Activated naive CD8-positive, alpha-beta T cell treated with anti-CD3 and anti-CD28 coated beads, Interleukin-2, amount 50 U/mL, for 24 hours (primary cell): ENCODE data around the gene APOBEC2.
"Not testable (repeated sequence)": the region's sequence is repeated elsewhere in the genome, so short reads cannot be mapped to it uniquely, and the experiment has no call there.

ENCODE experiments used
- ATAC-seq: fragments of 150-1000 bp; cut with Tn5 transposase; one replicate; pipeline ENCODE4 v1.10.0; 2021
- DNase-seq: peaks from one replicate; pipeline ENCODE4 v3.0.0; 2021
- H3K27ac Mint-ChIP-seq: one replicate; pipeline ENCODE4 v1.8.0; 2021; ENCODE audit warnings: mild to moderate bottlenecking, mixed read lengths
- H3K27me3 Mint-ChIP-seq: one replicate; pipeline ENCODE4 v1.8.0; 2021; ENCODE audit warnings: mixed read lengths
- H3K36me3 Mint-ChIP-seq: one replicate; pipeline ENCODE4 v1.8.0; 2021; ENCODE audit warnings: low read depth, mixed read lengths
- H3K4me1 Mint-ChIP-seq: one replicate; pipeline ENCODE4 v1.8.0; 2021; ENCODE audit warnings: mixed read lengths
- H3K4me3 Mint-ChIP-seq: one replicate; pipeline ENCODE4 v1.8.0; 2021; ENCODE audit warnings: mild to moderate bottlenecking, moderate library complexity, mixed read lengths
- H3K9me3 Mint-ChIP-seq: one replicate; pipeline ENCODE4 v1.8.0; 2021; ENCODE audit warnings: mixed read lengths

Gene APOBEC2

GRCh38 chr6:41053041-41053440 is at the start of gene APOBEC2:
APOBEC2 (plus strand) TSS chr6:41053202; CDS start chr6:41053348, 146 bp downstream.
- DNase-seq, result no peak
- Mint-ChIP-seq H3K27ac (peak within 1 kb of the TSS; percentile 70), H3K27me3 (no peaks in the 10 kb centered on the region), H3K4me1 (peaks cover 15% of the 10 kb centered on the region), H3K9me3 (no peaks in the 10 kb centered on the region), H3K36me3 (peaks cover 5% of the 10 kb centered on the region), H3K4me3 (no peak within 1 kb of the TSS)
- ATAC-seq, result no peak

- not testable (repeated sequence) for H3K4me3 Mint-ChIP-seq, H3K4me1 Mint-ChIP-seq, H3K36me3 Mint-ChIP-seq, H3K27ac Mint-ChIP-seq, H3K9me3 Mint-ChIP-seq
- peak; percentile 71 for ATAC-seq
- peaks cover 18% of the 10 kb centered on the region for H3K27me3 Mint-ChIP-seq
- DNase-seq, result peak; percentile 56
These were observed 46.8 kb upstream of the APOBEC2 start for GRCh38 chr6:41006217-41006616.

GRCh38 chr6:41006980-41007379 is 46.0 kb upstream of the APOBEC2 start:
- peaks cover 18% of the 10 kb centered on the region for H3K27me3 Mint-ChIP-seq
- H3K4me3 Mint-ChIP-seq, H3K36me3 Mint-ChIP-seq, H3K4me1 Mint-ChIP-seq, H3K27ac Mint-ChIP-seq, H3K9me3 Mint-ChIP-seq, DNase-seq, ATAC-seq: not testable (repeated sequence)

- Mint-ChIP-seq H3K4me1 (no peaks in the 10 kb centered on the region), H3K27ac (no peak overlapping the region), H3K4me3 (no peak overlapping the region)
These were observed 45.0 kb upstream of the APOBEC2 start for GRCh38 chr6:41008011-41008410.

GRCh38 chr6:41009669-41010068 is 43.3 kb upstream of the APOBEC2 start:
- H3K36me3 Mint-ChIP-seq, result no peaks in the 10 kb centered on the region
- no peaks in the 10 kb centered on the region for H3K4me1 Mint-ChIP-seq
- H3K27ac Mint-ChIP-seq, result no peak overlapping the region
- H3K9me3 Mint-ChIP-seq, result no peaks in the 10 kb centered on the region
- DNase-seq, result no peak
- peaks cover 5% of the 10 kb centered on the region for H3K27me3 Mint-ChIP-seq
- H3K4me3 Mint-ChIP-seq, result no peak overlapping the region
- ATAC-seq, result no peak

More at GRCh38 chr6:41008011-41008410, 45.0 kb upstream of the APOBEC2 start:
- DNase-seq, result no peak
- Mint-ChIP-seq H3K27me3 (peaks cover 13% of the 10 kb centered on the region), H3K9me3 (no peaks in the 10 kb centered on the region), H3K36me3 (no peaks in the 10 kb centered on the region)
- ATAC-seq, result no peak

- no peak overlapping the region for H3K4me3 Mint-ChIP-seq
- H3K27me3 Mint-ChIP-seq, result no peaks in the 10 kb centered on the region
- no peak overlapping the region for H3K27ac Mint-ChIP-seq
- no peaks in the 10 kb centered on the region for H3K36me3 Mint-ChIP-seq
- H3K4me1 Mint-ChIP-seq, result no peaks in the 10 kb centered on the region
- ATAC-seq (no peak), DNase-seq (no peak)
- H3K9me3 Mint-ChIP-seq, result no peaks in the 10 kb centered on the region
These were observed 41.3 kb upstream of the APOBEC2 start for GRCh38 chr6:41011673-41012072.

- Mint-ChIP-seq H3K27me3 (no peaks in the 10 kb centered on the region), H3K36me3 (no peaks in the 10 kb centered on the region), H3K4me1 (no peaks in the 10 kb centered on the region), H3K9me3 (no peaks in the 10 kb centered on the region), H3K4me3 (no peak overlapping the region), H3K27ac (no peak overlapping the region)
- ATAC-seq, result no peak
- no peak for DNase-seq
These were observed 39.4 kb upstream of the APOBEC2 start for GRCh38 chr6:41013466-41014153.

GRCh38 chr6:41014780-41015179 is 38.2 kb upstream of the APOBEC2 start:
- H3K4me3 Mint-ChIP-seq, result no peak overlapping the region
- no peak for DNase-seq
- no peaks in the 10 kb centered on the region for H3K27me3 Mint-ChIP-seq
- H3K4me1 Mint-ChIP-seq, result no peaks in the 10 kb centered on the region
- no peaks in the 10 kb centered on the region for H3K36me3 Mint-ChIP-seq
- no peaks in the 10 kb centered on the region for H3K9me3 Mint-ChIP-seq
- H3K27ac Mint-ChIP-seq, result no peak overlapping the region
- ATAC-seq, result no peak

- H3K27me3 Mint-ChIP-seq, H3K4me1 Mint-ChIP-seq, ATAC-seq, H3K4me3 Mint-ChIP-seq, H3K36me3 Mint-ChIP-seq, H3K9me3 Mint-ChIP-seq, H3K27ac Mint-ChIP-seq, DNase-seq: not testable (repeated sequence)
These were observed 37.1 kb upstream of the APOBEC2 start for GRCh38 chr6:41015860-41016259.

GRCh38 chr6:41017663-41018062 is 35.3 kb upstream of the APOBEC2 start:
- H3K27ac Mint-ChIP-seq, result no peak overlapping the region
- H3K27me3 Mint-ChIP-seq, result no peaks in the 10 kb centered on the region
- no peaks in the 10 kb centered on the region for H3K9me3 Mint-ChIP-seq
- H3K4me1 Mint-ChIP-seq, result no peaks in the 10 kb centered on the region
- no peak overlapping the region for H3K4me3 Mint-ChIP-seq
- no peaks in the 10 kb centered on the region for H3K36me3 Mint-ChIP-seq
- DNase-seq (no peak), ATAC-seq (no peak)

- no peaks in the 10 kb centered on the region for H3K9me3 Mint-ChIP-seq
- H3K4me1 Mint-ChIP-seq, result no peaks in the 10 kb centered on the region
- no peak for ATAC-seq
- no peaks in the 10 kb centered on the region for H3K27me3 Mint-ChIP-seq
- no peak overlapping the region for H3K4me3 Mint-ChIP-seq
- no peaks in the 10 kb centered on the region for H3K36me3 Mint-ChIP-seq
- no peak for DNase-seq
- no peak overlapping the region for H3K27ac Mint-ChIP-seq
These were observed 31.2 kb upstream of the APOBEC2 start for GRCh38 chr6:41021832-41022231.

GRCh38 chr6:41022294-41022693 is 30.7 kb upstream of the APOBEC2 start:
- Mint-ChIP-seq H3K4me1 (peaks cover 4% of the 10 kb centered on the region), H3K9me3 (no peaks in the 10 kb centered on the region)
- ATAC-seq, result no peak

GRCh38 chr6:41023114-41023513 is 29.9 kb upstream of the APOBEC2 start:
- Mint-ChIP-seq H3K9me3 (no peaks in the 10 kb centered on the region), H3K27me3 (no peaks in the 10 kb centered on the region), H3K4me1 (peaks cover 10% of the 10 kb centered on the region), H3K36me3 (no peaks in the 10 kb centered on the region), H3K4me3 (no peak overlapping the region), H3K27ac (no peak overlapping the region)
- no peak for DNase-seq
- ATAC-seq, result no peak

More at GRCh38 chr6:41022294-41022693, 30.7 kb upstream of the APOBEC2 start:
- Mint-ChIP-seq H3K36me3 (no peaks in the 10 kb centered on the region), H3K27me3 (no peaks in the 10 kb centered on the region), H3K27ac (no peak overlapping the region), H3K4me3 (no peak overlapping the region)
- no peak for DNase-seq

GRCh38 chr6:41025966-41026530 is 27.0 kb upstream of the APOBEC2 start:
- Mint-ChIP-seq H3K27me3 (no peaks in the 10 kb centered on the region), H3K4me1 (peaks cover 19% of the 10 kb centered on the region), H3K27ac (no peak overlapping the region), H3K36me3 (no peaks in the 10 kb centered on the region), H3K9me3 (no peaks in the 10 kb centered on the region), H3K4me3 (no peak overlapping the region)
- DNase-seq, result no peak
- no peak for ATAC-seq

- no peaks in the 10 kb centered on the region for H3K27me3 Mint-ChIP-seq
- DNase-seq, result no peak
These were observed 25.8 kb upstream of the APOBEC2 start for GRCh38 chr6:41027241-41027640.

More at GRCh38 chr6:41027241-41027640, 25.8 kb upstream of the APOBEC2 start:
- H3K4me3 Mint-ChIP-seq, result peak overlapping the region; percentile 78
- no peaks in the 10 kb centered on the region for H3K9me3 Mint-ChIP-seq
- H3K27ac Mint-ChIP-seq, result peak overlapping the region; percentile 75
- no peak for ATAC-seq
- peaks cover 19% of the 10 kb centered on the region for H3K4me1 Mint-ChIP-seq
- no peaks in the 10 kb centered on the region for H3K36me3 Mint-ChIP-seq
